Measurements from ENCODE around the gene VRK3.
A peak's percentile ranks its signal among the peaks of the same experiment; 100 is the strongest.
"Not testable (repeated sequence)": the region's sequence is repeated elsewhere in the genome, so short reads cannot be mapped to it uniquely, and the experiment has no call there.

The VRK3 gene

GRCh38 chr19:50025022-50025793 is at the start of gene VRK3:
Gene VRK3, minus strand, starts transcription at chr19:50025372. Its CDS starts 9,210 bp downstream, at chr19:50016162.
- DNase-seq (ENCODE audit: low read depth), result peak; percentile 98

DNA sequence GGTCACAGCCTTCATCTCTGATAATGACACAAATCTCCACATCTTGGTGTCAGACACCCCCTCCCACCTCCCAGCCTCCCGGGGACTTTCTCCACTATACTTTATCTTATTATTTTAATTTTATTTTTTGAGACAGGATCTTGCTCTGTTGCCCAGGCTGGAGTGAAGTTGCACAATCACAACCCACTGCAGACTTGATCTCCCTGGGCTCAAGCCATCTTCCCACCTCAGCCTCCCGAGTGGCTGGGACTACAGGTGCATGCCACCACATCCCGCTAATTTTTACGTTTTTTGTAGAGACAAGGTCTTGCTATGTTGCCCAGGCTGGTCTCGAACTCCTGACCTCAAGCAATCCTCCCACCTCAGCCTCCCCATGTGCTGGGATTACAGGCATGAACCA is 43.2 kb upstream of the VRK3 start:
- not testable (repeated sequence) for DNase-seq (ENCODE audit: low read depth)

GRCh38 chr19:50067575-50067974 is 42.4 kb upstream of the VRK3 start:
- no peak for DNase-seq (ENCODE audit: low read depth)

GRCh38 chr19:50065938-50066337 is 40.8 kb upstream of the VRK3 start:
- DNase-seq (ENCODE audit: low read depth), result no peak

DNA sequence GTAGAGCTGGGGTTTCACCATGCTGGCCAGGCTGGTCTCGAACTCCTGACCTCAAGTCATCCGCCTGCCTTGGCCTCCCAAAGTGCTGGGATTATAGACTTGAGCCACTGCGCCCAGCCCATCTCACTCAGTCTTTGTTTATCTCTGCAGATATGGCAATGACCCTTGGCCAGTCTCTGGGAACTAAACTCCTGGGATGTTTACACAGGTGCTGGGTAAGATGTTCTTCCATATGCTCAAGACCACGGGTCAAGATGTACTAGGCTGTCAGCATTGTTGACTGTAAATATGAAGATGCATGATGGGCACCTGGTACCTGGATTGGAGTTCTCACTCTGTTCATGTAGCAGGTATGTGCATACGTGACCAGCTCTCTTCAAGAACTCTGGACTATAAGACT is 36.5 kb upstream of the VRK3 start:
- no peak for DNase-seq (ENCODE audit: low read depth)

DNA sequence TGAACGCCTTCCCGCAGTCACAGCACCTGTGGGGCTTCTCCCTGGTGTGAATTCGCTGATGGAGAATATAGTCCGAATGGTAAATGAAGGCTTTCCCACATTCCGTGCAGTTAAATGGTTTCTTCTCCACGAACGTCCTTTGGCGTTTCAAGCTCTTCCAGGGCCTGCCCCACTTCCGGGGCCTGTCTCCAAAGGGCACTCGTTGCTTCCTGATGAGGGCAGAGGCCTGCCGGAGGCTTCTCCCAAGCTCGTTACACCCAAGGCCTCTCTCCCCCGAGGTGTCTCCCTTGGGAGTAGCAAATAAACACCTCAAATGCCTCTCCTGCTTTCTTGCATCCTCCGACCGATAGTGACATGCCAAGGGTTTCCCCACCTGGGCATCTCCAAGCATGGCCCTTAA is 34.9 kb upstream of the VRK3 start:
- DNase-seq (ENCODE audit: low read depth), result no peak

DNA sequence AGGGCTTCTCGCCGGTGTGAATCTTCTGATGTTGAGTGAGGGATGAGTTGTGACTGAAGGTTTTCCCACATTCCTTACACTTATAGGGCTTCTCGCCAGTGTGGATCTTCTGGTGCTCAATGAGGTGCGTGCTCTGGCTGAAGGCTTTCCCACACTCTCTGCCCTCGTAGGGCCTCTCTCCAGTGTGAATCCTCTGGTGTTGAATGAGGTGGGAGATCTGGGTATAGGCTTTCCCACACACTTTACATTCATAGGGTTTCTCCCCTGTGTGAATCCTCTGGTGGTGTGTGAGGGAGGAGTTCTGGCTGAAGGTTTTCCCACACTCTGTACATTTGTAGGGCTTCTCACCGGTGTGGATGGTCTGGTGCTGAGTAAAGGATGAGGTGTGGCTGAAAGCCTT is 33.9 kb upstream of the VRK3 start:
- no peak for DNase-seq (ENCODE audit: low read depth)

GRCh38 chr19:50058425-50058824 is 33.3 kb upstream of the VRK3 start:
- no peak for DNase-seq (ENCODE audit: low read depth)

GRCh38 chr19:50053119-50053518 is 27.9 kb upstream of the VRK3 start:
- no peak for DNase-seq (ENCODE audit: low read depth)

DNA sequence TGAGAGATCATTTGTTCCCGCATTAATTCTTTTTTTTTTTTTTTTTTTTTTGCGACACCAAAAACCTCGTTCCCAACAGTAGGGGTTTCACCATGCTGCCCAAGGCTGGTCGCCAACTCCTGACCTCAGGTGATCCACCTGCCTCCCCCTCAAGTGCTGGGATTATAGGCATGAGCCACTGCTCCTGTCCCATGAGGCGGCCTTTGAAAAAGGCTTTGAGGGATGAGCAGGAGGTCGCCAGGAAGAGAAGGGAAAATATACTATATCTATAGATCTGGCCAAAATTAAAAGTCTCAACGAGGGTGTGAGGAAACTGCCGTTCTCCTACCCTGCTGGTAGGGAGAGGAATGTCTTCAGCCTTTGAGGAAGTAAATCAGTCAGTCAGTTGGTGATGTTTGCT is 26.8 kb upstream of the VRK3 start:
- DNase-seq (ENCODE audit: low read depth), result no peak

DNA sequence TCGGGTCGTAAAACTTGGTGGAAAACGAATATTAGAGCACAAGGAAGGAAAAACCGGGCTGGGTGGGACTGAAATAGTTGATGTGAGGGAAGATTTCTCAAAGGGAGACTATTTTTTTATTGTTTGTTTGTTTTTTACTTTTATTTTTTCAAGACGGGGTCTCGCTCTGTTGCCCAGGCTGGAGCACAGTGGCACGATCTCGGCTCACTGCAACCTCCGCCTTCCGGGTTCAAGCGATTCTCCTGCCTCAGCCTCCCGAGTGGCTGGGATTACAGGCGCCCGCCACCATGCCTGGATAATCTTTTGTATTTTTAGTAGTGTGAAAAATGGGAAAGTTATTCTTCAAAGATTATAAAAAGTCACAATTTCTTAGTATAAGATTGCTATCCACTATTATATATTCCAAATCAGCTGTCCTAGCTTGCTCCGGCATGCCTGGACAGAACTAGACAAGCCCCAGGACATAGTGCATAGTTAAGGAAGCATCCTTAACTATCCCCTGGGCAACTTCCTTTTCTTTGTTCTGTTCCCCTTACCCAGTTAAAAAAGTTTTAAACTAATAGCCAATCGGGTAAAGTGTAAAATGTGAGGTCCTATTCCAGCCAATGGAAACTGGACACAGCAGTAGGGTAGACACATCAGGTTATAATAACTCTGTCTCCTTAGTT is 26.2 kb upstream of the VRK3 start:
- DNase-seq (ENCODE audit: low read depth), result not testable (repeated sequence)

GRCh38 chr19:50050406-50051227 is 25.4 kb upstream of the VRK3 start:
- peak; percentile 92 for DNase-seq (ENCODE audit: low read depth)

DNA sequence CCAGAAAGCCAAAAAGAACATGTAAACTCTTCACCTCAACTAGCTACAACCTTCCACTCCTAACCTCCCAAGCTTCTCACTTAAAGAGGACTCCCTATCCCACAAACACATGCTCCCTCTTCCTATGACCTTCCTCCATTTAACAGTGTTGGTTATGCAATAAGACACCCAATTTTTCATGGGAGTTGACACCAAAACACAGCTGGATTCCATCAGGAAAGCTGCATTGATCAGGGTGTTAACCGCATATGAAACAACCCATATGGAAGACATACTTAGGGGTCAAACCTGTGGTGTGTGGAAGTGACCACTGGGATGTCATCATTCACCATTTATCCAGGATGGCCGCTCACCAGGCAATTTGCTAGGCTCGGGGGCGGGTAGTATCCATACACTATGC is 22.5 kb upstream of the VRK3 start:
- no peak for DNase-seq (ENCODE audit: low read depth)

DNA sequence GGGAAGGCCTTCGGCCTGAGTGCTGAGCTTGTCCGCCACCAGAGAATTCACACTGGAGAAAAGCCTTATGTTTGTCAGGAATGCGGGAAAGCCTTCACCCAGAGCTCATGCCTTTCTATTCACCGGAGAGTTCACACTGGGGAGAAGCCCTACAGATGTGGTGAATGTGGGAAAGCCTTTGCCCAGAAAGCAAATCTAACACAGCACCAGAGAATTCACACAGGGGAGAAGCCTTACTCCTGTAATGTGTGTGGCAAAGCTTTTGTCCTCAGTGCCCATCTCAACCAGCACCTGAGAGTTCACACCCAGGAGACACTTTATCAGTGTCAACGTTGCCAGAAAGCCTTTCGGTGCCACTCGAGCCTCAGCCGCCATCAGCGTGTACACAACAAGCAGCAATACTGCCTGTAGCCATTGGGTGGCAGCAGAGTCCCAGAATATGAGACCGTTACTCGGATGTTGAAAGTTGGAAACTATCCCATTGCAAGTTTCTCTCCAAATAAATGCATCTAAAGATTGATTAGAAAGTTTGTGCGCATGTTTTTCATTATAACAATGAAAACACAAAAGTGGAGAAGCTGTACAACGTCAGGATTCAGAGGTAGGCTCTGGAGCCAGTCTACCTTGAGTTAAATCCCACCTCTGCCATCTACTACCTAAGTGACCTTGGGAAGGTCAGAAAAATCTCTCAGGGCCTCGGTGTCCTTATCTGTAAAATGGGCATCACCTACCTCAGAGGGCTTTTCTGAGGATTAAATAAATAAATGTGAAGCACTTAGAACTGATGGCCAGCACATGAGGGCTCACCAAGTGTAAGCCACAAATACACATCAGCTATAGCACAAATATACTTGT is 21.7 kb upstream of the VRK3 start:
- peak; percentile 38 for DNase-seq (ENCODE audit: low read depth)

- DNase-seq (ENCODE audit: low read depth), result no peak
Observed at GRCh38 chr19:50044922-50045321, 19.8 kb upstream of the VRK3 start.

DNA sequence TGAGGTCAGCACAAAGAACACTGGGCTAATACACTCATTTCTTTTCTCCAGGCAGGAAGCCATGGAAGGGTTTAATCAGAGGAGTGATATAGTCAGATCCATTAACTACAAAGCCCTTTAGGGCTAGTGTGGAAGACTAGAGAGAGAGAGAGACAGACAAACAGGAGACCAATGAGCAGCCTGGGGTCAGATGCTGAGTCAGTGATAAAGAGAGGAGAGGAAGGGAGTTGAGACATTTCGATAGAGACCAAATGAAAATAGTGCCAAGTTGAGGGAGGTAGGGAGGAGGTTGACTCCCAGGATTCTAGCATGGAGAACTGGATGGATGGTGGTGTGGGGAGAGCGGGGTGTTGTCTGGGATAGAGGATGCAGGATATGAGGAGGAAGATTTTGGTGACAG is 18.8 kb upstream of the VRK3 start:
- DNase-seq (ENCODE audit: low read depth), result no peak

GRCh38 chr19:50042363-50043024 is 17.3 kb upstream of the VRK3 start:
- no peak for DNase-seq (ENCODE audit: low read depth)

DNA sequence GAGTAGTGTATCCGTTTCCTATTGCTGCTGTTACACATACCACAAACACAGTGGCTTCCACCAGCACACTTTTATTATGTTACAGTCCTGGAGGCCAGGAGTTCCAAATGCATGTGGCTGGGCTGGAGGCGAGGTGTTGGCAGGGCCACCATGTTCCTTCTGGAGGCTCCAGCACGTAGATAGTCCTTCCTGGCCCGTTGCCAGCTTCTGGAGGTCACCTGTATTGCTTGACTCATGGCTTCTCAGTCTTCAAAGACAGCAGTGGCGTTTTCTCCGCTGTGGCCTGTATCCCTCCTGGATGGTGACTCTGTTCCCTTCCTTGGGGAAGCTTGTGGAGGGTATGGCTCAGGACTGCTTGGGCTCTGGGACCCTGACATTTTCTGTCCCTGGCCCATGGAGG is 15.8 kb upstream of the VRK3 start:
- no peak for DNase-seq (ENCODE audit: low read depth)

- DNase-seq (ENCODE audit: low read depth), result no peak
Observed at GRCh38 chr19:50039968-50040367, 14.8 kb upstream of the VRK3 start.

- DNase-seq (ENCODE audit: low read depth), result no peak
Observed at GRCh38 chr19:50036908-50037307, 11.7 kb upstream of the VRK3 start.

- no peak for DNase-seq (ENCODE audit: low read depth)
Observed at GRCh38 chr19:50030937-50031336, 5.8 kb upstream of the VRK3 start.

Measured in stimulated activated CD4-positive, alpha-beta T cell treated with anti-CD3 and anti-CD28 coated beads, Interleukin-2, amount 100 ng/mL, for 4 hours (primary cell).